ENCODE results near the gene C20orf144. TPM values are rescaled to one million over a fixed set of nuclear protein-coding genes. Genes with fewer than 3 reads are reported as not detected.

The C20orf144 gene
- total and polyA plus RNA-seq, 4 donors, result not detected

DNA sequence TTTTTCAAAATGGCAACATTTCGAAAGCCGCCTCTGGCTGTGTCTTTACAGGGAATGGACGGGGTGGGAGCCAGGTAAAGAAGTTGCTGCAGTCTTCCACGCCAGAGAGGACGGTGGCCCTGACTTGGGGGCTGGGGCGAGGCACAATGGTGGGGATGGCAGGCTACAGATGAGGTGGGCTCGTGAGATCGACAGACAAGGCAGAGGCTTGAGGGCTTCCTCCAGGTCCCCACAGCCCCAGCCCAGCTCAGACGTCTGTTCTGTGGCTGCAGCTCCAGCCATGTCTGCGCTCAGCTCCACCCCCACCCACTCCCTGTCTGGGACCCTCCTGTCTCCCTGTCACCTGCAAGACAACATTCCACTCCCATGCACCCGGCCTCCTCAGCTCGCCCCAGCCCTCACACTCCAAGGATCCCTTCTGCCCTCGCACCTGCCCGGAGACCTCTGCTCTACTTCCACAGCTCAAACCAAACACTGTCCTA lies 7.4 kb upstream of the C20orf144 start:
- Histone ChIP-seq H3K4me1 (ENCODE audit: control insufficient read depth in 4 of 4, insufficient read depth in 4 of 4, low read length in 3 of 4) (peaks cover 0 to 10% (median 8%) of the 10 kb centered on the region in 4 donors), H3K9me3 (ENCODE audit: control insufficient read depth in 4 of 4, low read length in 3 of 4) (no peaks in the 10 kb centered on the region), H3K36me3 (ENCODE audit: control insufficient read depth in 4 of 4, insufficient read depth in 3 of 4, low read depth in 1 of 4, low read length in 3 of 4) (peaks cover 0 to 2% (median under 1%) of the 10 kb centered on the region in 4 donors), H3K27ac (ENCODE audit: low read depth in 1 of 2, low read length in 2 of 2) (no peak overlapping the region), H3K9ac (ENCODE audit: low read depth in 1 of 2, low read length in 2 of 2) (no peak overlapping the region), H3K4me3 (ENCODE audit: low read depth in 1 of 3, low read length in 3 of 3) (no peak overlapping the region), H3K27me3 (ENCODE audit: control insufficient read depth in 4 of 4, insufficient read depth in 4 of 4, low read length in 3 of 4) (no peaks in the 10 kb centered on the region)
- TF ChIP-seq, protein P1, sequence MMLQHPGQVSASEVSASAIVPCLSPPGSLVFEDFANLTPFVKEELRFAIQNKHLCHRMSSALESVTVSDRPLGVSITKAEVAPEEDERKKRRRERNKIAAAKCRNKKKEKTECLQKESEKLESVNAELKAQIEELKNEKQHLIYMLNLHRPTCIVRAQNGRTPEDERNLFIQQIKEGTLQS (IDR thresholded peaks at IDR 0.05), result no peak
- TF ChIP-seq SP1 (IDR thresholded peaks at IDR 0.05) (no peak), NR2F2 (IDR thresholded peaks at IDR 0.05) (no peak), RXRA (IDR thresholded peaks at IDR 0.05) (no peak), EGR1 (IDR thresholded peaks at IDR 0.05; ENCODE audit: low read depth in 2 of 2) (no peak)
- TF ChIP-seq, protein P2, sequence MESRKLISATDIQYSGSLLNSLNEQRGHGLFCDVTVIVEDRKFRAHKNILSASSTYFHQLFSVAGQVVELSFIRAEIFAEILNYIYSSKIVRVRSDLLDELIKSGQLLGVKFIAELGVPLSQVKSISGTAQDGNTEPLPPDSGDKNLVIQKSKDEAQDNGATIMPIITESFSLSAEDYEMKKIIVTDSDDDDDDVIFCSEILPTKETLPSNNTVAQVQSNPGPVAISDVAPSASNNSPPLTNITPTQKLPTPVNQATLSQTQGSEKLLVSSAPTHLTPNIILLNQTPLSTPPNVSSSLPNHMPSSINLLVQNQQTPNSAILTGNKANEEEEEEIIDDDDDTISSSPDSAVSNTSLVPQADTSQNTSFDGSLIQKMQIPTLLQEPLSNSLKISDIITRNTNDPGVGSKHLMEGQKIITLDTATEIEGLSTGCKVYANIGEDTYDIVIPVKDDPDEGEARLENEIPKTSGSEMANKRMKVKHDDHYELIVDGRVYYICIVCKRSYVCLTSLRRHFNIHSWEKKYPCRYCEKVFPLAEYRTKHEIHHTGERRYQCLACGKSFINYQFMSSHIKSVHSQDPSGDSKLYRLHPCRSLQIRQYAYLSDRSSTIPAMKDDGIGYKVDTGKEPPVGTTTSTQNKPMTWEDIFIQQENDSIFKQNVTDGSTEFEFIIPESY (IDR thresholded peaks at IDR 0.05), result no peak
- WGBS, result 77% methylated on average over 14 of the region's 14 CpGs
- no peak for DNase-seq (ENCODE audit: low spot score)

DNA sequence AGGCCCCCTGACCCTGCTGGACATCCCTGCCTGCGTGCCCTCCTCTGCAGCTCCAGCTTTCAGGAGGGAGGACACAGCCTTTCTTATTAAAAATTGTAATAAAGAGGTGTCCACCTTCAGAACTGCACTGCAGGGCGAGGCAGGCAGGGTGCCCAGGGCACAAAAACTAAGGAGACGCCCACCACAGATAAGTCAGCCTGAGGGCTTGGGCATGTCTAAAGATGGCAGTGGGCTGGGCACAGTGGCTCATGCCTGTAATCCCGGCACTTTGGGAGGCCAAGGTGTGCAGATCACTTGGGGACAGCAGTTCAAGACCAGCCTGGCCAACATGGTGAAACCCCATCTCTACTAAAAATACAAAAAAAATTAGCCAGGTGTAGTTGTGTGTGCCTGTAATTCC lies 7.0 kb upstream of the C20orf144 start:
- Histone ChIP-seq H3K27ac (ENCODE audit: low read depth in 1 of 2, low read length in 2 of 2) (no peak overlapping the region), H3K27me3 (ENCODE audit: control insufficient read depth in 4 of 4, insufficient read depth in 4 of 4, low read length in 3 of 4) (no peaks in the 10 kb centered on the region), H3K4me3 (ENCODE audit: low read depth in 1 of 3, low read length in 3 of 3) (no peak overlapping the region), H3K9me3 (ENCODE audit: control insufficient read depth in 4 of 4, low read length in 3 of 4) (no peaks in the 10 kb centered on the region), H3K36me3 (ENCODE audit: control insufficient read depth in 4 of 4, insufficient read depth in 3 of 4, low read depth in 1 of 4, low read length in 3 of 4) (peaks cover 0 to 2% (median under 1%) of the 10 kb centered on the region in 4 donors), H3K9ac (ENCODE audit: low read depth in 1 of 2, low read length in 2 of 2) (no peak overlapping the region), H3K4me1 (ENCODE audit: control insufficient read depth in 4 of 4, insufficient read depth in 4 of 4, low read length in 3 of 4) (peaks cover 0 to 10% (median 8%) of the 10 kb centered on the region in 4 donors)
- WGBS, result 71% methylated on average over 4 of the region's 4 CpGs
- no peak for TF ChIP-seq HNF4A (conservative IDR thresholded peaks at IDR 0.05)
- no peak for TF ChIP-seq NR2F2 (IDR thresholded peaks at IDR 0.05)
- TF ChIP-seq, protein P1 (IDR thresholded peaks at IDR 0.05), result no peak
- no peak for TF ChIP-seq SP1 (IDR thresholded peaks at IDR 0.05)
- TF ChIP-seq FOXA1 (IDR thresholded peaks at IDR 0.05), result no peak
- no peak for TF ChIP-seq RXRA (IDR thresholded peaks at IDR 0.05)
- TF ChIP-seq GABPA (IDR thresholded peaks at IDR 0.05 in 1 of 2, conservative IDR thresholded peaks at IDR 0.05 in 1 of 2), result no peak
- no peak for DNase-seq (ENCODE audit: low spot score)

DNA sequence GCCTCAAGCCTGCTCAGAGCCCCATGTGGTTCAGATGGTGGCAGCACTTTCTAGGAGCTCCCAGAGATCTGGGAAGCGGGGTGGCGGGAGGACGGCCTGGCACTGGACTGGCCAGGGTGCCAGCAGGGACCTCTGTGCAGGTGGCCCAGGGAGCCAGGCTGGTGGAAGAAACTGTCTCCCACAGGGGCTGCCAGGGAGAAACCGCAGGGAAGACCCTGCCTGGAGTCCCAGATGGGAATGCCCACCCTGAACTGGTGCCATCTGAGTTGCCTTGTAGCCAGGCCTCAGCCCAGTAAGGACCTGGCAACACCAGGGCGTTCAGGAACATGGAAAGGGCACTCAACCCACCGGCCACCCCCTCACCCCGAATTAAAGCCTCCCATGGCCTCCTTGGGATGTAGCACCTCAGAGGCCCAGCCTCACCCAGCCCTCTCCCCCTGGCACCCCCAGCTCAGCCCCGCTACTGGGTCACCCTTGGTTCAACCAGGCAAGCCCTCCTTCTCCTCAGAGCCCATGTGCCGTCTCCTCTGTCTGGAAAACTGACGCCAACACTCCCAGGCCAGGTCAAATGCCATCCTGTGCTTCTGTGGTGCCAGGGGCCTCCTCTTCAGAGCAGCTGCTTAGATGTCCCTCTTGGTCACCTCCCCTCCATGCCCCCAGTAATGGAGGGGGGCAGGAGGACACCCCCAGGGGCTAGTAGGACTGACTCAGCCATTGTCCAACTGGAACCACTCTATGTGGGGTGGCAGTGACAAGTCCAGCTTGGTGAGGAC lies 5.9 kb upstream of the C20orf144 start:
- no peak overlapping the region for H3K27ac ChIP-seq (ENCODE audit: low read depth in 1 of 2, low read length in 2 of 2)
- no peaks in the 10 kb centered on the region for H3K9me3 ChIP-seq (ENCODE audit: control insufficient read depth in 4 of 4, low read length in 3 of 4)
- H3K36me3 ChIP-seq (ENCODE audit: control insufficient read depth in 4 of 4, insufficient read depth in 3 of 4, low read depth in 1 of 4, low read length in 3 of 4), result peaks cover 0 to 2% (median under 1%) of the 10 kb centered on the region in 4 donors
- TF ChIP-seq, protein P2 (IDR thresholded peaks at IDR 0.05), result no peak
- no peak for TF ChIP-seq NR2F2 (IDR thresholded peaks at IDR 0.05)
- TF ChIP-seq SP1 (IDR thresholded peaks at IDR 0.05), result no peak
- no peak for TF ChIP-seq GABPA (IDR thresholded peaks at IDR 0.05 in 1 of 2, conservative IDR thresholded peaks at IDR 0.05 in 1 of 2)
- no peak for TF ChIP-seq JUND (IDR thresholded peaks at IDR 0.05)
- TF ChIP-seq RAD21 (IDR thresholded peaks at IDR 0.05), result no peak
- no peak for TF ChIP-seq FOXA2 (IDR thresholded peaks at IDR 0.05)
- TF ChIP-seq, protein P3, sequence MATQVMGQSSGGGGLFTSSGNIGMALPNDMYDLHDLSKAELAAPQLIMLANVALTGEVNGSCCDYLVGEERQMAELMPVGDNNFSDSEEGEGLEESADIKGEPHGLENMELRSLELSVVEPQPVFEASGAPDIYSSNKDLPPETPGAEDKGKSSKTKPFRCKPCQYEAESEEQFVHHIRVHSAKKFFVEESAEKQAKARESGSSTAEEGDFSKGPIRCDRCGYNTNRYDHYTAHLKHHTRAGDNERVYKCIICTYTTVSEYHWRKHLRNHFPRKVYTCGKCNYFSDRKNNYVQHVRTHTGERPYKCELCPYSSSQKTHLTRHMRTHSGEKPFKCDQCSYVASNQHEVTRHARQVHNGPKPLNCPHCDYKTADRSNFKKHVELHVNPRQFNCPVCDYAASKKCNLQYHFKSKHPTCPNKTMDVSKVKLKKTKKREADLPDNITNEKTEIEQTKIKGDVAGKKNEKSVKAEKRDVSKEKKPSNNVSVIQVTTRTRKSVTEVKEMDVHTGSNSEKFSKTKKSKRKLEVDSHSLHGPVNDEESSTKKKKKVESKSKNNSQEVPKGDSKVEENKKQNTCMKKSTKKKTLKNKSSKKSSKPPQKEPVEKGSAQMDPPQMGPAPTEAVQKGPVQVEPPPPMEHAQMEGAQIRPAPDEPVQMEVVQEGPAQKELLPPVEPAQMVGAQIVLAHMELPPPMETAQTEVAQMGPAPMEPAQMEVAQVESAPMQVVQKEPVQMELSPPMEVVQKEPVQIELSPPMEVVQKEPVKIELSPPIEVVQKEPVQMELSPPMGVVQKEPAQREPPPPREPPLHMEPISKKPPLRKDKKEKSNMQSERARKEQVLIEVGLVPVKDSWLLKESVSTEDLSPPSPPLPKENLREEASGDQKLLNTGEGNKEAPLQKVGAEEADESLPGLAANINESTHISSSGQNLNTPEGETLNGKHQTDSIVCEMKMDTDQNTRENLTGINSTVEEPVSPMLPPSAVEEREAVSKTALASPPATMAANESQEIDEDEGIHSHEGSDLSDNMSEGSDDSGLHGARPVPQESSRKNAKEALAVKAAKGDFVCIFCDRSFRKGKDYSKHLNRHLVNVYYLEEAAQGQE (IDR thresholded peaks at IDR 0.05), result no peak
- no peak for TF ChIP-seq EGR1 (IDR thresholded peaks at IDR 0.05; ENCODE audit: low read depth in 2 of 2)
- TF ChIP-seq TAF1 (conservative IDR thresholded peaks at IDR 0.05), result no peak
- TF ChIP-seq HNF4A (conservative IDR thresholded peaks at IDR 0.05), result no peak
- TF ChIP-seq, protein P1 (IDR thresholded peaks at IDR 0.05), result no peak
- no peak for TF ChIP-seq HNF4G (IDR thresholded peaks at IDR 0.05)
- no peak for TF ChIP-seq YY1 (IDR thresholded peaks at IDR 0.05)
- TF ChIP-seq FOXA1 (IDR thresholded peaks at IDR 0.05), result no peak
- 96% methylated on average over 10 of the region's 10 CpGs for WGBS
- H3K4me1 ChIP-seq (ENCODE audit: control insufficient read depth in 4 of 4, insufficient read depth in 4 of 4, low read length in 3 of 4), result peaks cover 0 to 10% (median 8%) of the 10 kb centered on the region in 4 donors
- H3K4me3 ChIP-seq (ENCODE audit: low read depth in 1 of 3, low read length in 3 of 3), result no peak overlapping the region
- no peak overlapping the region for H3K9ac ChIP-seq (ENCODE audit: low read depth in 1 of 2, low read length in 2 of 2)
- no peaks in the 10 kb centered on the region for H3K27me3 ChIP-seq (ENCODE audit: control insufficient read depth in 4 of 4, insufficient read depth in 4 of 4, low read length in 3 of 4)
- DNase-seq (ENCODE audit: low spot score), result no peak
